Vagina (tissue), 2 donors: ENCODE data around the gene ELMOD2. TPM values are rescaled to one million over a fixed set of nuclear protein-coding genes. Genes with fewer than 3 reads are reported as not detected.
A peak's percentile ranks its signal among the peaks of the same experiment; 100 is the strongest.
"Not testable (repeated sequence)": the region's sequence is repeated elsewhere in the genome, so short reads cannot be mapped to it uniquely, and the experiment has no call there.

Source experiments
- DNase-seq, 2 donors: peaks; one replicate each; pipeline ENCODE4 v3.0.0-alpha.2; 2017; ENCODE audit errors: extremely low spot score in 2 of 2
- H3K27ac ChIP-seq: fragments of 200-600 bp; sonication (generic); one replicate; pipeline ENCODE4 v1.5.1; 2019
- H3K27me3 ChIP-seq: fragments of 200-600 bp; sonication (generic); one replicate; pipeline ENCODE4 v1.5.1; 2019
- H3K36me3 ChIP-seq, 2 donors: fragments of 200-600 bp; sonication (generic); one replicate each; pipeline ENCODE4 v1.5.1; 2017 to 2019
- H3K4me1 ChIP-seq: fragments of 200-600 bp; sonication (generic); one replicate; pipeline ENCODE4 v1.5.1; 2019
- H3K4me3 ChIP-seq, 2 donors: fragments of 200-600 bp; sonication (generic); 1 replicate in 1 of 2; 2 replicates in 1 of 2; pipeline ENCODE4 v1.5.1; 2016 to 2019
- H3K9me3 ChIP-seq: fragments of 200-600 bp; sonication (generic); one replicate; pipeline ENCODE4 v1.5.1; 2019
- CTCF ChIP-seq, 3 experiments: fragments of 450-650 bp in 2 of 3; fragments of 200-600 bp in 1 of 3; sonication (generic) in 1 of 3; IDR thresholded peaks; one replicate each; pipeline ENCODE4 v1.5.1; 2017 to 2019; ENCODE audit warnings: antibody characterized with exemption in 3 of 3, mild to moderate bottlenecking in 2 of 3, moderate library complexity in 2 of 3
- POLR2A ChIP-seq, 2 donors: fragments of 450-650 bp; IDR thresholded peaks; one replicate each; pipeline ENCODE4 v1.6.1; 2017; ENCODE audit warnings: antibody characterized with exemption in 2 of 2, mild to moderate bottlenecking in 2 of 2, moderate library complexity in 2 of 2
- POLR2AphosphoS5 ChIP-seq, 2 donors: sonication (generic); formaldehyde crosslinking; IDR thresholded peaks; one replicate each; pipeline ENCODE4 v1.9.0; 2017; ENCODE audit warnings: antibody characterized with exemption in 2 of 2, mild to moderate bottlenecking in 2 of 2, low read depth in 1 of 2; ENCODE audit not compliant: insufficient read depth in 1 of 2
- intact Hi-C: fragments of 100-400 bp; cut with DNase I; formaldehyde crosslinking; loops from one replicate; pipeline ENCODE4 v1.15.1; 2023
- total RNA-seq: library from RNA; depleted of rRNA; stranded (reverse); fragments of >200 nt; gene quantifications from one replicate; pipeline ENCODE4 v1.2.3, GENCODE V29; 2016

The ELMOD2 gene
- total RNA-seq, 1 donor from 2014 or later = 15.7 TPM

GRCh38 chr4:140497747-140498636 is 26.0 kb upstream of the ELMOD2 start, which contains the start of gene MGAT4D:
MGAT4D (minus strand) TSS chr4:140498293; CDS start chr4:140498222, 71 bp downstream.
- H3K27me3 ChIP-seq = no peaks in the 10 kb centered on the region
- no peak for DNase-seq
- H3K27ac ChIP-seq = no peak within 1 kb of the TSS
- TF ChIP-seq CTCF (IDR thresholded peaks at IDR 0.05) = no peak
- TF ChIP-seq POLR2A (IDR thresholded peaks at IDR 0.05) = no peak
- TF ChIP-seq POLR2AphosphoS5 (IDR thresholded peaks at IDR 0.05; ENCODE audit: insufficient read depth in 1 of 2, low read depth in 1 of 2) = no peak
- peak within 1 kb of the TSS in 1 of 2 donors; percentile 29 for H3K4me3 ChIP-seq
- H3K9me3 ChIP-seq = no peaks in the 10 kb centered on the region
- H3K36me3 ChIP-seq = no peaks in the 10 kb centered on the region
- peaks cover 8% of the 10 kb centered on the region for H3K4me1 ChIP-seq
- intact Hi-C loops = no loop called here

GRCh38 chr4:140499391-140499790 is 24.6 kb upstream of the ELMOD2 start:
- H3K27ac ChIP-seq = no peak overlapping the region
- H3K36me3 ChIP-seq = no peaks in the 10 kb centered on the region
- H3K4me3 ChIP-seq = no peak overlapping the region
- no peaks in the 10 kb centered on the region for H3K9me3 ChIP-seq
- DNase-seq = no peak
- H3K27me3 ChIP-seq = no peaks in the 10 kb centered on the region
- intact Hi-C loops = no loop called here
- peaks cover 8% of the 10 kb centered on the region for H3K4me1 ChIP-seq
- TF ChIP-seq POLR2A (IDR thresholded peaks at IDR 0.05) (no peak), POLR2AphosphoS5 (IDR thresholded peaks at IDR 0.05; ENCODE audit: insufficient read depth in 1 of 2, low read depth in 1 of 2) (no peak), CTCF (IDR thresholded peaks at IDR 0.05) (no peak)

GRCh38 chr4:140504261-140504660 is 19.7 kb upstream of the ELMOD2 start:
- no peak for DNase-seq
- H3K36me3 ChIP-seq = no peaks in the 10 kb centered on the region
- intact Hi-C loops = no loop called here

GRCh38 chr4:140513765-140514164 is 10.2 kb upstream of the ELMOD2 start:
- DNase-seq, intact Hi-C loops, H3K4me1 ChIP-seq, H3K27ac ChIP-seq, H3K9me3 ChIP-seq, H3K4me3 ChIP-seq, H3K27me3 ChIP-seq, H3K36me3 ChIP-seq: not testable (repeated sequence)

More at GRCh38 chr4:140504261-140504660, 19.7 kb upstream of the ELMOD2 start:
- Histone ChIP-seq H3K27me3 (no peaks in the 10 kb centered on the region), H3K9me3 (no peaks in the 10 kb centered on the region), H3K27ac (no peak overlapping the region), H3K4me3 (no peak overlapping the region), H3K4me1 (no peaks in the 10 kb centered on the region)
- TF ChIP-seq CTCF (IDR thresholded peaks at IDR 0.05) = no peak
- no peak for TF ChIP-seq POLR2AphosphoS5 (IDR thresholded peaks at IDR 0.05; ENCODE audit: insufficient read depth in 1 of 2, low read depth in 1 of 2)
- no peak for TF ChIP-seq POLR2A (IDR thresholded peaks at IDR 0.05)

- Histone ChIP-seq H3K27ac (no peak overlapping the region), H3K36me3 (no peaks in the 10 kb centered on the region), H3K4me1 (no peaks in the 10 kb centered on the region), H3K27me3 (no peaks in the 10 kb centered on the region), H3K9me3 (no peaks in the 10 kb centered on the region), H3K4me3 (no peak overlapping the region)
- intact Hi-C loops = no loop called here
- no peak for DNase-seq
- no peak for TF ChIP-seq POLR2AphosphoS5 (IDR thresholded peaks at IDR 0.05; ENCODE audit: insufficient read depth in 1 of 2, low read depth in 1 of 2)
- TF ChIP-seq POLR2A (IDR thresholded peaks at IDR 0.05) = no peak
- TF ChIP-seq CTCF (IDR thresholded peaks at IDR 0.05) = no peak
These were observed 8.5 kb upstream of the ELMOD2 start for GRCh38 chr4:140515423-140515822.
